T-helper 2 cell treated with Interferon-gamma antibody and Interleukin-4, amounts not matched to agents 100 ng/mL and 5 ng/mL, for 36 hours (primary cell): ENCODE results near the gene CLEC7A. TPM values are rescaled to one million over a fixed set of nuclear protein-coding genes. Genes with fewer than 3 reads are reported as not detected.

Experiments used
- intact Hi-C: fragments of 100-400 bp; cut with micrococcal nuclease; formaldehyde crosslinking; loops from one replicate; pipeline ENCODE4 v1.15.1; 2023
- total RNA-seq: library from RNA; stranded (reverse); gene quantifications from 2 replicates; pipeline ENCODE4 v1.2.3, GENCODE V29; 2022

The CLEC7A gene
- total RNA-seq, 1 donor from 2014 or later = not detected

- intact Hi-C loops = no loop called here
These were observed 34.0 kb downstream of the CLEC7A start for GRCh38 chr12:10095971-10096370.

- intact Hi-C loops = no loop called here
These were observed 35.2 kb downstream of the CLEC7A start for GRCh38 chr12:10094646-10095395.

- intact Hi-C loops = no loop called here
These were observed 40.8 kb downstream of the CLEC7A start for GRCh38 chr12:10088955-10089900.

GRCh38 chr12:10088031-10088430 lies 42.0 kb downstream of the CLEC7A start:
- intact Hi-C loops = no loop called here

- intact Hi-C loops = no loop called here
These were observed 43.6 kb downstream of the CLEC7A start for GRCh38 chr12:10086387-10086786.

GRCh38 chr12:10084733-10085132 lies 45.3 kb downstream of the CLEC7A start:
- intact Hi-C loops = no loop called here

- intact Hi-C loops = no loop called here
These were observed 47.7 kb downstream of the CLEC7A start for GRCh38 chr12:10082117-10082874.

- intact Hi-C loops = no loop called here
These were observed 54.5 kb downstream of the CLEC7A start for GRCh38 chr12:10075451-10075850.

- intact Hi-C loops = no loop called here
These were observed 56.7 kb downstream of the CLEC7A start for GRCh38 chr12:10073261-10073660.

GRCh38 chr12:10072131-10072530 lies 57.9 kb downstream of the CLEC7A start:
- intact Hi-C loops = no loop called here

- intact Hi-C loops = no loop called here
These were observed 59.6 kb downstream of the CLEC7A start for GRCh38 chr12:10070380-10070779.

- intact Hi-C loops = no loop called here
These were observed 60.0 kb downstream of the CLEC7A start for GRCh38 chr12:10069976-10070375.

- intact Hi-C loops = no loop called here
These were observed 60.9 kb downstream of the CLEC7A start for GRCh38 chr12:10069099-10069498.

GRCh38 chr12:10068644-10069043 lies 61.4 kb downstream of the CLEC7A start:
- intact Hi-C loops = no loop called here

GRCh38 chr12:10067942-10068341 lies 62.1 kb downstream of the CLEC7A start:
- intact Hi-C loops = no loop called here

- intact Hi-C loops = no loop called here
These were observed 62.7 kb downstream of the CLEC7A start for GRCh38 chr12:10067264-10067663.

Other genes with a start within 250 kb of the CLEC7A start
- 0.23 and 0.27 TPM in 2 replicates for gene KLRF2, start 248.7 kb downstream of the CLEC7A start, total RNA-seq
- gene CLEC2A, start 197.8 kb downstream of the CLEC7A start, total RNA-seq = not detected in 2 replicates
- gene CLEC12A, start 158.8 kb downstream of the CLEC7A start, total RNA-seq = 1.8 TPM in 2 replicates
- not detected in 2 replicates for gene CLEC1B, start 131.1 kb downstream of the CLEC7A start, total RNA-seq
- 0.50 TPM in 1 of 2 replicates, not detected in the other for gene CLEC12B, start 119.6 kb downstream of the CLEC7A start, total RNA-seq
- gene CLEC9A, start 99.5 kb downstream of the CLEC7A start, total RNA-seq = not detected in 2 replicates
- not detected in 2 replicates for gene CLEC1A, start 31.2 kb downstream of the CLEC7A start, total RNA-seq
- gene OLR1, start 41.9 kb upstream of the CLEC7A start, total RNA-seq = not detected in 2 replicates
- gene TMEM52B, start 48.8 kb upstream of the CLEC7A start, total RNA-seq = not detected in 2 replicates
- gene GABARAPL1, start 82.7 kb upstream of the CLEC7A start, total RNA-seq = 6.6 and 7.0 TPM in 2 replicates
- 0.50 and 0.70 TPM in 2 replicates for gene KLRD1, start 177.7 kb upstream of the CLEC7A start, total RNA-seq